NCI-H510A (cell line): ENCODE data around the gene SLC23A1.
A peak's percentile ranks its signal among the peaks of the same experiment; 100 is the strongest.
"Not testable (repeated sequence)": the region's sequence is repeated elsewhere in the genome, so short reads cannot be mapped to it uniquely, and the experiment has no call there.

Experiments used
- DNase-seq: peaks from one replicate; lab custom pipeline; 2025; lab: John Stamatoyannopoulos, UW

The SLC23A1 gene

GRCh38 chr5:139369181-139369580, 13.9 kb downstream of the SLC23A1 start:
- DNase-seq, result no peak

GRCh38 chr5:139368613-139369012, 14.5 kb downstream of the SLC23A1 start:
- no peak for DNase-seq

GRCh38 chr5:139364466-139364865, 18.6 kb downstream of the SLC23A1 start:
- no peak for DNase-seq

- DNase-seq, result no peak
Measured at GRCh38 chr5:139363937-139364336, 19.2 kb downstream of the SLC23A1 start.

GRCh38 chr5:139361835-139362429, 21.2 kb downstream of the SLC23A1 start:
- DNase-seq, result no peak

GRCh38 chr5:139360384-139360783, 22.7 kb downstream of the SLC23A1 start:
- no peak for DNase-seq

GRCh38 chr5:139358064-139358463, 25.0 kb downstream of the SLC23A1 start:
- no peak for DNase-seq

- DNase-seq, result not testable (repeated sequence)
Measured at GRCh38 chr5:139355900-139356299, 27.2 kb downstream of the SLC23A1 start.

GRCh38 chr5:139354186-139354585, 28.9 kb downstream of the SLC23A1 start:
- DNase-seq, result no peak

GRCh38 chr5:139347863-139348262, 35.2 kb downstream of the SLC23A1 start:
- DNase-seq, result not testable (repeated sequence)

- DNase-seq, result not testable (repeated sequence)
Measured at GRCh38 chr5:139345442-139345841, 37.7 kb downstream of the SLC23A1 start.

GRCh38 chr5:139344177-139344576, 38.9 kb downstream of the SLC23A1 start:
- no peak for DNase-seq

- no peak for DNase-seq
Measured at GRCh38 chr5:139343476-139343875, 39.6 kb downstream of the SLC23A1 start.

GRCh38 chr5:139342423-139342723, 40.7 kb downstream of the SLC23A1 start:
- DNase-seq, result no peak

GRCh38 chr5:139341689-139342422, 41.2 kb downstream of the SLC23A1 start, which contains the start of gene PAIP2:
PAIP2 (plus strand) TSS chr5:139341854; CDS start chr5:139363785, 21,931 bp downstream.
- DNase-seq, result peak; percentile 86

- DNase-seq, result no peak
Measured at GRCh38 chr5:139341187-139341688, 41.9 kb downstream of the SLC23A1 start.

- no peak for DNase-seq
Measured at GRCh38 chr5:139340051-139340450, 43.0 kb downstream of the SLC23A1 start.

- DNase-seq, result no peak
Measured at GRCh38 chr5:139335811-139336210, 47.3 kb downstream of the SLC23A1 start.
